ENCODE data around the gene MCOLN2.

Gene MCOLN2

DNA sequence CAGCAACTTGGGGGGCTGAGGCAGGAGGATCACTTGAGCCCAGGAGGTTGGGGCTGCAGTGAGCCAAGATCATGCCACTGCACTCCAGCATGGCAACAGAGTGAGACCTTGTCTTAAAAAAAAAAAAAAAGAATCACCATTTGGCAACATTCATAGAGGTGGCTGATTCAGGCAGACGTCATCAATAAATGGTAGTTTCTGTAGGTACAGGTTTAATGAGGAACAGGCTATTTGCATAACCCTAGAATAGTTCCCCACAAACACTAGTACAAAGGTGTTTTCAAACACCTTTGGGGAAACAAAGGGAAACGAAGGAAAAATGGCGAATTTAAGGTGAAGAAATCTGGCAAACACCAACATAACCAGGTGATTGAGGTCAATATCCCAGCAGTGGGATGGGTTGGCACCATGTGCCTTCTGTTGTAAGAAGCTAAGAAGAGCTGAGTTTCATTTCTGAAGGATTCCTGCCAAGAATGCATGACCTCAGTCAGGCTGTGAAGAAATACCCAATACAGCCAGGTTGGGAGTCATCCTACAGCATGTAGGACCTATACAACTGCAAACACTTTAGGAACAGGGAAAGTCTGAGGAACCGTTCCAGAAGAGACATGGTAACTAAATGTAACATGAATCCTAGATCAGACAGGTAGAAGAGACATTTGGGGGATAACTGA lies 109.5 kb downstream of the MCOLN2 start:
- no peak overlapping the region for H3K4me3 ChIP-seq (ENCODE audit: low read depth, low read length)
- TF ChIP-seq, protein P1, sequence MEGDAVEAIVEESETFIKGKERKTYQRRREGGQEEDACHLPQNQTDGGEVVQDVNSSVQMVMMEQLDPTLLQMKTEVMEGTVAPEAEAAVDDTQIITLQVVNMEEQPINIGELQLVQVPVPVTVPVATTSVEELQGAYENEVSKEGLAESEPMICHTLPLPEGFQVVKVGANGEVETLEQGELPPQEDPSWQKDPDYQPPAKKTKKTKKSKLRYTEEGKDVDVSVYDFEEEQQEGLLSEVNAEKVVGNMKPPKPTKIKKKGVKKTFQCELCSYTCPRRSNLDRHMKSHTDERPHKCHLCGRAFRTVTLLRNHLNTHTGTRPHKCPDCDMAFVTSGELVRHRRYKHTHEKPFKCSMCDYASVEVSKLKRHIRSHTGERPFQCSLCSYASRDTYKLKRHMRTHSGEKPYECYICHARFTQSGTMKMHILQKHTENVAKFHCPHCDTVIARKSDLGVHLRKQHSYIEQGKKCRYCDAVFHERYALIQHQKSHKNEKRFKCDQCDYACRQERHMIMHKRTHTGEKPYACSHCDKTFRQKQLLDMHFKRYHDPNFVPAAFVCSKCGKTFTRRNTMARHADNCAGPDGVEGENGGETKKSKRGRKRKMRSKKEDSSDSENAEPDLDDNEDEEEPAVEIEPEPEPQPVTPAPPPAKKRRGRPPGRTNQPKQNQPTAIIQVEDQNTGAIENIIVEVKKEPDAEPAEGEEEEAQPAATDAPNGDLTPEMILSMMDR (IDR thresholded peaks at IDR 0.05; ENCODE audit: borderline replicate concordance, insufficient read depth, low read depth, low read length) = no peak

DNA sequence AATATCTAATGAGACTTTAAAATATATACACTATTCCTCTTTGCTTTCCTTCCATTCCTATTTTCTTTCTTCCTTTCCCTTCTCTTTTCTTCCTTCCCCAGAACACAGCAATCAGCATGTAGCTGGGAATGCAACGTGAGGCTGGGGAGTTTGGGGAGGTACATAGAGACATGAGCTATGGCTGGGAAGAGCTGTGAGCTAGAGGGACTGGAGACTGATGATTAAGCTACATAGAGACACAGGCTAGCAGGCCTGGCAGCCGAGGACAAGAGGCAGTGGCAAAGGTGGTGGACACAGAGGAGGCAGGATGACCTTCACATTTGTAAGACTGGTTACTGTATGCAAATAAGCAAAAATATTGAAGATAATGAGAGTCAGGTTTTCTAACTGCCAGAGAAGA lies 111.4 kb downstream of the MCOLN2 start:
- TF ChIP-seq, protein P1 (IDR thresholded peaks at IDR 0.05; ENCODE audit: borderline replicate concordance, insufficient read depth, low read depth, low read length) = no peak
- no peak overlapping the region for H3K4me3 ChIP-seq (ENCODE audit: low read depth, low read length)

DNA sequence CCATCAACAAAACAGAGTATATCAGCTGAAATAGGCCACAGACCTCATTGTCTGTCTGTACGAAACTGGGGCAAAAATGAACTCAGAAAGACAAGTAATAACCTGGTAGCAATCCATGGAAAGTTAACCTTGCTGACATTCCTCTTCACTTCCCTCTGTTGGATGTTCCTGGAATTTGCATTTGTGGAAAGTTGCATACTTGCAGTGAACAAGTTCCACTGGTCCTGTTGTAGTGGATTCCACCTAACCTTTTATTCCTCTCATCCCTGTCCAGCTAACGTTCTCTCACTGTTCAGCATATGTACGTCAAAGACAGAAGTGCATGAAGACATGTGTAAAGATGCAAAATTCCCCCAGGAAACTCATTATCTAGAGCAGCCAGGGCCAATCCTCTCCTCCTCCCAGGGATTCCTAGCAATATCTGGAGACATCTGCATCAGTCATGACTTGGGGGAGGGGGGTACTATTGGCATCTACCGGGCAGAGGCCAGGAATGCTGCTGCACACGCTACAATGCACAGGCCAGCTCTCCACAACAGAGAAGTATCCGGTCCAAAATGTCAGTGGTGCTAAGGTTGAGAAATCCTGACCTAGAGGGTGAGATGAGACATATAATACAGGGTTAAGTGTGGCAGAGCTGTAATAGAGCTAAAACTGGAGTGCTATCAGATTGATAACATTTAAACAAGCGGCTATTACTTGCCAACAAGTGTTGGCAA lies 112.1 kb downstream of the MCOLN2 start:
- TF ChIP-seq, protein P1 (IDR thresholded peaks at IDR 0.05; ENCODE audit: borderline replicate concordance, insufficient read depth, low read depth, low read length) = no peak
- no peak overlapping the region for H3K4me3 ChIP-seq (ENCODE audit: low read depth, low read length)

DNA sequence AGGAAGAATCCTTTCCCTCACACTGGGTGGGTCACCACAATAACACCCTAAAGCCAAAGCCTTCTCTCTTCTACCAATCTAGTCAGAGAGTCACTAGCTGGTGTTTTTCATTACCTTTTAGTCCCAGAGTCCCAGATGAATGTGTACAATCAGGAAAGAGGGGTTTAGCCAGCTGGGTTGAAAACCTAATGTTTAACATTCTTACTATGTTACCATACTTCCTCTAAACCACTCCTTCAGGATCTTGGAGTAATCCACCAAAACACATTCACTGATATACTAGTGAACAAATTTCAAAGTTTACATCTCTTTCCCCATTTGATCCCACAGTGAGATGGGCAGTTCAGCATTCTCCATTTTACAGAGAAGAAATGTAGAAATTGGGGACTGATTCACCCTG lies 113.6 kb downstream of the MCOLN2 start:
- TF ChIP-seq, protein P1 (IDR thresholded peaks at IDR 0.05; ENCODE audit: borderline replicate concordance, insufficient read depth, low read depth, low read length) = no peak
- H3K4me3 ChIP-seq (ENCODE audit: low read depth, low read length) = no peak overlapping the region

DNA sequence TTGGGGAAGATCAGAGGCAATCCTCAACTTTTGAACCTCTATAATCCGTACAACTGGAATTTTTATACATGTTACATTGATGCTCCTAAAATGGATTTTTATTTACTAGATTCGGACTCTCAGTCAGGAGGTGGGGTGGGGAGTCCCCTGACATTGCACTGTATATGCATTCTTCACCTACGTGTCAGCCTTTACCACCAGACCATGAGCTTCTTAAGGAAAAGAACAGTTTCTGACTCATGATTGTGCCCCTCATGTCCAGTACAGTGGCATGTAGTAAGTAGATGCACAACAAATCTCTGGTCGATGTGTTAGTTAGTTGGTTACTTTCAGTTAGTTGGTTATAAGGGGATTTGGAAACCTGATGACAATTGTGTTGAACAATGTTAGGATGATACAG lies 119.3 kb downstream of the MCOLN2 start:
- no peak overlapping the region for H3K4me3 ChIP-seq (ENCODE audit: low read depth, low read length)
- TF ChIP-seq, protein P1 (IDR thresholded peaks at IDR 0.05; ENCODE audit: borderline replicate concordance, insufficient read depth, low read depth, low read length) = no peak

DNA sequence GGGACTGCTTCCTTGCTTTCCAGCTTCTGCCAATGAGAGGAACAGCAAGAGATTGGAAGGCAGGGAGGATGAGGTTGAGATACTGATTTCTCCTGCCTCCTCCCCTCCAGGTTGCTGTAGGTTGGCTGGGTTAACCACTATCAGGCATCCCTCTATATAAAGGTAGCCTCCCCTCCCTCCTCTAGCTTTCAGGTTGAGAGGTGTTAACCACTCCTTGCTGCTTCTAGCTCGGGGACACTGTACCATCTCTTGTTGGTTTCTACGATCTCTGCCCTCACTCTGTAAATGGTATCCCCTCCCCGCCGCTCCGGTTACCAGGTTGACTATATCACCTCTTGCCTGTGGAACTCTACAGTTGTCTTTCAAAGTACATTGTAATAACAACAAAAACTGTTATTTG lies 120.6 kb downstream of the MCOLN2 start:
- TF ChIP-seq, protein P1 (IDR thresholded peaks at IDR 0.05; ENCODE audit: borderline replicate concordance, insufficient read depth, low read depth, low read length) = no peak
- no peak overlapping the region for H3K4me3 ChIP-seq (ENCODE audit: low read depth, low read length)
